HuH-7 (cell line): ENCODE data around the gene PSPN.
"Not testable (repeated sequence)": the region's sequence is repeated elsewhere in the genome, so short reads cannot be mapped to it uniquely, and the experiment has no call there.

Experiments
- DNase-seq: peaks from one replicate; pipeline ENCODE4 v3.0.0; 2011; ENCODE audit warnings: low spot score

PSPN gene

DNA sequence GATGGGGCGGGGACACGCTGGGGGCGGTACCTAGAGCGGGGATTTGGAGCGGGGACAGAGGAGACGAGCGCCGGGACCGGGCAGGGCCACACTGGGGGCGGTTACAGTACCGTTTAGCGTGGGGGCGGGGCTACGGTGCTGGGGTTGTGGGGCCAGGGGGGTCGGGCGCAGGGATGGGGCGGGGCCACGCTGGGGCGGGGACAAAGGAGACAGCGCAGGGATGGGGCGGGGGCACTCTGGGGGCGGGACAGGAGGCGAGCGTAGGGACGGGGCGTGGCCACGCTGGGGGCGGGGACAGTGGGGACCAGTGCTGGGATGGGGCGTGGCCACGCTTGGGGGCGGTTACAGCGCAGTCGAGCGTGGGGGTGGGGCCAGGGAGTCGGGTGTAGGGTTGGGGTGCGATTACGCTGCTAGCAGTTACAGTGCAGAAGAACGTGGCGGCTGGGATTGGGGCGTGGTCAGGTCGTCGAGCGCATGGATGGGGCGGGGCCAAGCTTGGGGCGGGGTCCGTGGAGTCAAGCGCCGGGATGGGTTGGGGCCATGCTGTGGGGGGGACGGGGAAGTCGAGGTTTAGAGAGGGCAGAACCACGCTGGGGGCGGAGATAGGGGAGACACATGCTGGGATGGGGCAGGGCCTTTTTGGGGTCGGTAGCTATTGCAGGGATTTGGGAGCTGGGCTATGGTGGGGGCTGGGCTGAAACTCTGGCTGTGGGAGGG, 2.5 kb downstream of the PSPN start:
- peak; percentile 91 for DNase-seq

DNA sequence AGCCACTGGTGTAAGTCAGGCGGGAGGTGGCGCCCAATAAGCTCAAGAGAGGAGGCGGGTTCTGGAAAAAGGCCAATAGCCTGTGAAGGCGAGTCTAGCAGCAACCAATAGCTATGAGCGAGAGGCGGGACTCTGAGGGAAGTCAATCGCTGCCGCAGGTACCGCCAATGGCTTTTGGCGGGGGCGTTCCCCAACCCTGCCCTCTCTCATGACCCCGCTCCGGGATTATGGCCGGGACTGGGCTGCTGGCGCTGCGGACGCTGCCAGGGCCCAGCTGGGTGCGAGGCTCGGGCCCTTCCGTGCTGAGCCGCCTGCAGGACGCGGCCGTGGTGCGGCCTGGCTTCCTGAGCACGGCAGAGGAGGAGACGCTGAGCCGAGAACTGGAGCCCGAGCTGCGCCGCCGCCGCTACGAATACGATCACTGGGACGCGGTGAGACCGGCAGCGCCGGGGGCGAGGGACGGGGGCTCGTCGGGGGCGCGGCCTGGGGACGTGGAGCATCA, 3.1 kb downstream of the PSPN start, which contains the start of gene ALKBH7:
TSS of gene ALKBH7 (plus strand) at position 201 of the 502 bp plus-strand sequence. CDS start at position 228, 27 bp downstream.
- DNase-seq = no peak

DNA sequence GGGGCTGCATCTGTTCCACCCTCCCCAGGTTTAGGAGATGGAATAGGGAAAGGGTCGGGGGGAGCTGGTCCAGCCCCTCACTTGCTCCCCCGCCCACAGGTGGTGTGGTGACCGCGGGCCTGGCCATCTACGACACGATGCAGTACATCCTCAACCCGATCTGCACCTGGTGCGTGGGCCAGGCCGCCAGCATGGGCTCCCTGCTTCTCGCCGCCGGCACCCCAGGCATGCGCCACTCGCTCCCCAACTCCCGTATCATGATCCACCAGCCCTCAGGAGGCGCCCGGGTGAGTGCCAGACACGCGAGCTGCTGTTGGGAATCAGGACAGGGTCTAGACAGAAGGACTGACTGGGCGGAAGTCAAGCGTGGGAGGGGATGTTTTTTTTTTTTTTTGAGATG, 11.4 kb downstream of the PSPN start:
- no peak for DNase-seq

DNA sequence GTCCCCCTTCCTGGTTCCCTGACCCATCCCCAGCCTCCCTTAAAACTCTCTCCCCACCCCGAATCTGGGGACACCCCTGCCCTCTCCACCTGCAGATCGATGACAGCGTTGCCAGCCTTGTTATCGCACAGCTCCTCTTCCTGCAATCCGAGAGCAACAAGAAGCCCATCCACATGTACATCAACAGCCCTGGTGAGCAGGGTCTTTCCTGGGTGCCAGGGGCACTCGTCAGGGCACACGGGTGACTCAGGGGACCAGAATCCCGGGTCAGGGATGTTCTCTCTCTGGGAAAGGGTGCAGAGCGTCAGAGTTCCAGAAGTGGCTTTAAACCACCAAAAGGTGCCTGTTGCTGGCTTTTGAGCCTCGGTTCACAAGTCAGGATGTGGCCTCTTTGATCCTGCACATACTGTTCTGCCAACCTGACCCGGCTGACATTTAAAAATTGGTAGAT, 13.4 kb downstream of the PSPN start:
- DNase-seq = no peak

DNA sequence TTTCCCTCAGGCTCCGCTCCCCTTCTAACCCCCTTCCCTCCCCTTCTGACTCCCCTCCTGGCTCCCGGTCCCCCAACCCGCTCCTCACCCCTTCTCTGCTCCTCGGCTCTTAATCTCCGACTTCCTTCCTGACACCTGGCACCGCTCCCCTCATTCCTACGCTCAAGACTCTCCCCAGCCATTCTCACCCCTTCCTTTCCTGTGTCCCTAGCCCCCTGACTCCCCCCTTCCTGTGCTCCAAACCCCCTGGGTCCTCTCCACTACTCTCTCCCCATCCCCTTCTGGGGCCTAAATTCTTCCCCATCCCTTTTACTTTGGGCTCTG, 13.7 kb downstream of the PSPN start:
- DNase-seq = no peak

DNA sequence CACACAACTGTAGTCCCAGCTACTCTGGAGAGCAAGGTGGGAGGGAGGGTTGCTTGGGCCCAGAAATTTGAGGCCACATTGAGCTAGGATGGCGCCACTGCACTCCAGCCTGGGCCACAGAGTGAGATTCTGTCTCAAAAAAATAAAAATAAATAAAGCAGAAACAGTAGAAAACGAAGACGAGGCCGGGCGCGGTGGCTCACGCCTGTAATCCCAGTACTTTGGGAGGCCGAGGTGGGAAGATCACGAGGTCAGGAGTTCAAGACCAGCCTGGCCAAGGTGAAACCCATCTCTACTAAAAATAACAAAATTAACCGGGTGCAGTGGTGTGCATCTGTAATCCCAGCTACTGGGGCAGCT, 14.9 kb downstream of the PSPN start:
- DNase-seq = not testable (repeated sequence)

DNA sequence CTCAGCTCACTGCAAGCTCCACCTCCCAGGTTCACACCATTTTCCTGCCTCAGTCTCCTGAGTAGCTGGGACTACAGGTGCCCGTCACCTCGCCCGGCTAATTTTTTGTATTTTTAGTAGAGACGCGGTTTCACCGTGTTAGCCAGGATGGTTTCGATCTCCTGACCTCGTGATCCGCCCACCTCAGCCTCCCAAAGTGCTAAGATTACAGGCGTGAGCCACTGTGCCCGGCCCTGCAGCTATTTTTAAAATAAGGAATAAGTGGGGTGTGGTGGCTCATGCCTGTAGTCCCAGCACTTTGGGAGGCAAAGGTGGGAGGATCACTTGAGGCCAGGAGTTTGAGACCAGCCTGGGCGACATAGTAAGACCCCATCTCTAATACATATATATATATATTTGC, 15.3 kb downstream of the PSPN start:
- DNase-seq = not testable (repeated sequence)

DNA sequence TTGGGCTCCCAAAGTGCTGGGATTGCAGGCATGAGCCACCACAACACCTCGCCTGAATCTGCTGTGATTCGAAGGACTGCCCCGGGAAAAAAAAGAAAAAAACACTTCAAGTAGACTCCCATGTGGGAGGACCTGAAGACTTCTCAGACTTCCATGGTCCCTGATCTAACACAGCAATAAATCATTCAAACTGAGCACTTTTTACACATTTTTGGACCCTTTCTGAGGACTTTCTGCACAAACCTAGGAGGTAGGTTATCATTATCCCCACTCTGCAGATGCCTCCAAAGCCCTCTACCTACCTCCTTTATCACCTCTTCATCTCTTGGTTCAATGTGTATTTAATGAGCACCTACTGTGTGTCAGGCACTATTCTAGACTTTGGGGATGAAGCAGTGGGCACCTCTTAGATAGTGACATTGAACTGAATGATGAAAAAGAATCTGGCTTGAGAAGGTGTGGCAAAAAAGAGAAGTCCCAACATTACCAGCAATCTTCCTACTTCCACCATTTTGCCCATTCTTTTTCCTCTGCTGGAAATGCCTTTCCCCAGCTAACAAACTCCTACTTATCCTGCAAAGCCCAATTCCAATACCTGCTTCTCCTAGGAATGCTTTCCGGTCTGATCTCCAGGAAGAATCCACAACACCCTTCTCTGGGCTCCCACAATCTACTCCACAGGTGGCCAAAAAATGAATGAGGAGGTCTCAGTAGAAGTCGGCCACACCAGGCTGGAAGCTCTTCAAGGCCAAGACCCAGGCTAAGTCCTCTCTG, 16.0 kb downstream of the PSPN start:
- no peak for DNase-seq

DNA sequence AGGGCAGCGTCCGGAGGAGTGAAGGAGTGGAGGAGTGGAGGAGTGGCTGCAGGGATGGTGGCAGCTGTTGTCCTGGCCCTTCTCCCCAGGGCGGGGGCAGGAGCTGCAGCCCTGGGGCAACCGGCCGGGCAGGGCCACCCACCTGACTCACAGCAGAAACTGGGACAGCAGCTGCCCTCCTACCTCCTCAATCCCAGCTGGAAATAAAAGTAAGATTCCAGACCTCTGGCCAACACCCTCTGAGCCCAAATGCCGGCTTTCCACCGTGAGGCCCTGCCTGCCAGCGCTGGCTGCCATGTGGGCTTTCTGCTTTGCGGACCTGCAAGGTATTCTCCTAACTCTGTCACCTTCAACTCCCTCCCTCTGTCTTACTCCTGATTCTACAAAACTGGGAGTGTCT, 17.7 kb downstream of the PSPN start:
- no peak for DNase-seq

DNA sequence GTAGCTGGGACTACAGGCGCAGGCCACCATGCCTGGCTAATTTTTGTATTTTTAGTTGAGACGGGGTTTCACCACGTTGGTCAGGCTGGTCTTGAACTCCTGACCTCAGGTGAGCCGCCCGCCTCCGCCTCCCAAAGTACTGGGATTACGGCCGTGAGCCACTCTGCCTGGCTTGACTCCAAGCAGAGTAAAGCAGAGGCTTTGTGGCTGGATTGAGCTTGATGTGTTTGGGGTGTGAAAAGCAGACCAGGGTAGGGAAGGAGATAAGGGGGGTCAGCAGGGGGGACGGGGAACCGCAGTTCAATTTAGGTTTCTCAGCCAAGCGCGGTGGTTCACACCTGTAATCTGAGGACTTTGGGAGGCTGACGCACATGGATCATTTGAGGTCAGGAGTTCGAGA, 18.6 kb downstream of the PSPN start:
- DNase-seq = no peak

DNA sequence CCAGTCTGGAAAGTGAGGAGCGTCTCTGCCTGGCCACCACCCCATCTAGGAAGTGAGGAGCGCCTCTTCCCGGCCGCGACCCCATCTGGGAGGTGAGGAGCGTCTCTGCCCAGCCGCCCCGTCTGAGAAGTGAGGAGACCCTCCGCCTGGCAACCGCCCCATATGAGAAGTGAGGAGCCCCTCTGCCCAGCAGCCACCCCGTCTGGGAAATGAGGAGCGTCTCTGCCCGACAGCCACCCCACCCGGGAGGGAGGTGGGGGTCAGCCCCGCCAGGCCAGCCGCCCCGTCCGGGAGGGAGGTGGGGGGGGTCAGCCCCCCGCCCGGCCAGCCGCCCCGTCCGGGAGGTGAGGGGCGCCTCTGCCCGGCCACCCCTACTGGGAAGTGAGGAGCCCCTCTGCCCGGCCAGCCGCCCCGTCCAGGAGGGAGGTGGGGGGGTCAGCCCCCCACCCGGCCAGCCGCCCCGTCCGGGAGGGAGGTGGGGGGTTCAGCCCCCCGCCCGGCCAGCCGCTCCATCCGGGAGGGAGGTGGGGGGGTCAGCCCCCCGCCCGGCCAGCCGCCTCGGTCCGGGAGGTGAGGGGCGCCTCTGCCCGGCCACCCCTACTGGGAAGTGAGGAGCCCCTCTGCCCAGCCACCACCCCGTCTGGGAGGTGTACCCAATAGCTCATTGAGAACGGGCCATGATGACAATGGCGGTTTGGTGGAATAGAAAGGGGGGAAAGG, 20.3 kb downstream of the PSPN start:
- not testable (repeated sequence) for DNase-seq

DNA sequence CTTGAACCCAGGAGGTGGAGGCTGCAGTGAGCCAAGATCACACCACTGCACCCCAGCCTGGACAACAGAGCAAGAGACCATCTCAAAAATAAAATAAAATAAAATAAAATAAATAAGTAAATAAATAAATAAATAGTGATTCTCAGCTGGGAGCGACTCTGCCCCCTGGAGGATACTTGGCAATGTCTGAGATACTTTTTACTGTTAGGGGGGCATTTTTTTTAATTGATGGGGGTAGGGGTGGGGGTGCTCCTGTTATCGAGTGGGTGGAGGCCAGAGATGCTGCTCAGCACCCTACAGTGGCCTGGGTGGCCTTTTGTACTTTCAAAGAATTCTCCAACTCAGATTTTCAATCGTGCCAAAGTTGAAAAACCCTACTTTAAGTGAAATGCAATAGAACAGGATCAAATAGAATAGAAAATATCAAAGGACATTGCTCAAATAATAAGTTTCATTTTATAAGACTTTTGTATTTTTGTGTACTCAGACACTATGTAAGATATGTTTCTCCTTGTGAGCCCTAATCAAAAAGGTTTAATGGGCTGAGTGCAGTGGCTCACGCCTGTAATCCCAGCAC, 21.5 kb downstream of the PSPN start:
- no peak for DNase-seq

DNA sequence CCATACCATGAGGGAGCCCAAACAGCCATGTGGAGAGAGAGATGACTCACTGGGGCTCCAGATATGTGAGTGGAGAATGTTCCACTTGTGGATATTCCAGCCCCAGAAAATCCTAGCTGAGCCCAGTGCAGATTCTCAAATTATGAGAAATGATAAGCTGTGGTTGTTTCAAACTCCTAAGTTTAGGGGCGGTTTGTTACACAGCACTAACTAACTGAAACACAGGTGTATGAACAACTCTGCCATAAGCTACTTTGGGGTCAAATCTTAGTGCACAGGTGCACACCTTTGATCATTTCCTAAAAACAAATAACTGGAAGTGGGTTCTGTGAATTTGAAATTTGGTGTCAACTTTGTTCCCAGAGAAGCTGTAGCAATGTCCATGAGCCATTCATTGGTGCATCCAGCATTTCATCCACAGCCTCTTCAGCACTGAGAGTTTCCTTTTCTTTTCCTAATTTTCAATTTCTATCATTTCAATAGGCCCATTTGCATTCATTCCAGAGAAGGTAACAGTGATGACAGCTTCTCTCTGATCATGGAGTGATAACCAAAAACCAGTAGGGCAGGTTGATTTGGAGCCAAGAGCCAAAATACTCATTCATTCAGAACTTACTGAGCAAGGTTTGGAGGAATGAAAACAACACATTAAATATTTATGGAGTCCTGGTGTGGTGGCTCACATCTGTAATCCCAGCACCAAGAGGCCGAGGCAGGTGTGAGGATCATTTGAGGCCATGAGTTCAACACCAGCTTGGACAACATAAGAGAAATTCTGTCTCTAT, 23.2 kb downstream of the PSPN start:
- no peak for DNase-seq

DNA sequence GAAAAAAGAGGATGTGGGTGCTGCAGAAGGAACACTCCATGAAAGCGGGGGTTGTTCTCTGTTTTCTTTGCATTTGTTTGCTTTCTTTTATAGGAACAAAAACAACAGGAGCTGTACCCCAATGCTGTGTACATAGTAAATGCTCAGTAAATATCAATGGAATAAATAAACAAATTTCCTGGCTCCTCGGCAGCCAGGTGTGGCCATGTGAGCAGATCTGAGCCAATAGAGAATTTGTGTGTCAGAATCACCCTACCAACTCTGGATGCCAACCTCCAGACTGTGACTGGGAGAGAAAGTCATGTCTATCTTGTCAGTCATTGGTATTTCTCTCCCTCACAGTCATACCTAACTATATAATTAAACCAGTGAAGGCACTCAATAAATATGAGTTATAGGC, 25.0 kb downstream of the PSPN start:
- DNase-seq = no peak

DNA sequence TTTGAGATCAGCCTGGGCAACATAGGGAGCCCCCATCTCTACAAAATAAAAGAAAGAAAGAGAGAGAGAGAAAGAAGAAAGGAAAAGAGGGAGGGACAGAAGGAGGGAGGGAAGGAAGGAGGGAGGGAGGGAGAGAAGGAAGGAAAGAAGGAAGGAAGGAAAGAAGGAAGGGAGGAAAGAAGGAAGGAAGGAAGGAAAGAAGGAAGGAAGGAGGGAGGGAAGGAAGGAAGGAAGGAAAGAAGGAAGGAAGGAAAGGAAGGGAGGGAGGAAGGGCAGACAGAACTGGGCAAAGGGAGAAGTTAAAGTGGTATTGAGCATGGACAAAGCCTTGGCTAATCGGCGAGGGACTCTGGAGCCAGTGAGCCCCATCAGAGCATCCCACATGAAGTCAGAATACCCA, 26.5 kb downstream of the PSPN start:
- not testable (repeated sequence) for DNase-seq

DNA sequence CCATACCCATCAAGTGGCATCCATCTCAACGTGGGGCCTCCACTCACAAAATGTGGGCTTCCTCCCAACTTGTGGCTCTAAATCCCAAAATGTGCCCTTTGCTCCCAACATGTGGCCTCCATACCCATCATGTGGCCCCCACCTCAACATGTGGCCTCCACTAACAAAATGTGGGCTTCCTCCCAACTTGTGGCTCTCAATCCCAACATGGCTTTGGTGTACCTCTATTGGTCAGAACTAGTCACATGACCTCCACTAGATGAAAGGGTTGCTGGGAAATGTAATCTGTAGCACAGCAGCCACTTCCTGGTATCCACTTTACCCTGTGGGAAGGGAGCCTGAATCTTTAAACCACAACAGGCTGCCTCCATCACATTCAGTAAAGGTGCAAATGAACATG, 32.3 kb downstream of the PSPN start:
- DNase-seq = no peak

DNA sequence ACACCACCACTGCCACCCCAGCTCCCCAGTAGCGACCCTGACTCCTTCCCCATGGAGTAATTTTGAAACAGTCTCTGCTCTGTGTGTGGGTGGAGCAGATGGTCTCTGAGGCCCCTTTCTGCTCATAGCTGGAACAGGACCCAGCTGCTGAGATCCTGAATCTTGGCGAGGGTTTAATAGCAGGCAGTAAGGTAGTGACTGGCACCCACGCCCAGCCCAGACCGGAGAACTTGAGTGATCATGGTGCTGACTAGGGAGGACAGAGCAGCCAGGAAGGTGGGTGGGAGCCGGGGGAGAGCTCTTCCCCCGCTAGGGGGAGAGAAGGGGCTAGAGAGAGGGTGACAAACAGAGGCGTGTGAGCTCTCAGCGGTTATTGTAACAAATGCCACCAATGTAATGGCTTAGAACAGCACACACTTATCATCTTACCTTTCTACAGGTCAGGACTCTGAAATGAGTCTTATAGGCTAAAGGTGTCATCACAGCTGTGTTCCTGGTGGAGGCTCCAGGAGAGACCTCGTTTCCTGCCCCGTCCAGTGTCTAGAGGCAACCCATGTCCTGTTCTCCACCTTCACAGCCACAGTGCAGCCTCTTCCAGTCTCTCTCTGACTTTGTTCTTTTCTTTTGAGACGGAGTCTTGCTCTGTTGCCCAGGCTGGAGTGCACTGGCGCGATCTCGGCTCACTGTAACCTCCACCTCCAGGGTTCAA, 35.1 kb downstream of the PSPN start:
- no peak for DNase-seq

DNA sequence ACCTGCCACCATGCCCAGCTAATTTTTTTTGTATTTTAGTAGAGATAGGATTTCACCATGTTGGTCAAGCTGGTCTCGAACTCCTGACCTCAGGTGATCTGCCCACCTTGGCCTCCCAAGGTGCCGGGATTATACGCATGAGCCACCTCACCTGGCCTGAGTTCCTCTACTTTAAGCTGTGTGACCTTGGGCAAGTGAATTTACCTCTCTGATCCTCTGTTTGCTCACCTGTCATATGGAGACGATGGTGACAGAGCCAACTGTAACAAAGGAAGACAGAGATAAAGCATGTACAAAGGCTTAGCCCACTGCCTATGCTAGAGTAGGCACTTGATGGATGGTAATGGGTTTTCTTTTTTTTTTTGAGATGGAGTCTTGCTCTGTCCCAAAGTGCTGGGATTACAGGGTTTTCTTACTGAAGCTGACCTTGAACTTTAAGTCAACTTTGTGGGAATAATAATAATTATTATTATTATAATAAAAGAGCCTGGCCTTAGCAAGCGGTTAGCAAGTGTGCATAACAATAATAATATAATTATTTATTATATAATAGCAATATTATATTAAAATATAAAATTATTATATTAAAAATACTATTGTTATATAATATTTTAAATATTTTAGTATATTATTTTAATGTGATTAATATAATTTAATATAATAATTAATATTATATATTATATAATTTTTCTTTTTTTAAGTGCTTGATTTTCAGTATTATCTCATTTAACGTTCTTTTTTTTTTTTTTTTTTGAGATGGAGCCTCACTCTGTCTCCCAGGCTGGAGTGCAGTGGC, 41.0 kb downstream of the PSPN start:
- DNase-seq = no peak

DNA sequence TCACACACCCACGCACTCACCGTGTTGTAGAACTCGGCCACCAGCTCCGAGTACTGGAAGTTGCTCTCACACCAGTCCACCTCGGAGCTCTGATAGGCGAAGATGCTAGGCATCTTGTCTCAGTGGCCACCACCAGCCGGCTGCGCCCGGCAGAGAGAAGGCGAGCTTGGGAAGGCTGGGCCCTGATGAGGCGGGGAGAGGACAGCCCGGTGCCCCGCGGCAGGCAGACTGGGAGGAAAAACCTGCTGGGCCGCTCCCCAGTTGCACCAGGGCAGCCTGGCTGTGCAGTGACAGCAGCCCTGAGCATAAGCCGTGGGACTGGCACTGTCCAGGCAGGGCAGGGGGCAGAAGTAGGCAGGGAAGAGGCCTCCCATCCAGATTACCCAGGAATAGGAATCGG, 42.3 kb downstream of the PSPN start, which contains the start of gene ACER1:
TSS of gene ACER1 (minus strand) at position 174 of the 400 bp plus-strand sequence. CDS start at position 113, 61 bp downstream.
- no peak for DNase-seq

DNA sequence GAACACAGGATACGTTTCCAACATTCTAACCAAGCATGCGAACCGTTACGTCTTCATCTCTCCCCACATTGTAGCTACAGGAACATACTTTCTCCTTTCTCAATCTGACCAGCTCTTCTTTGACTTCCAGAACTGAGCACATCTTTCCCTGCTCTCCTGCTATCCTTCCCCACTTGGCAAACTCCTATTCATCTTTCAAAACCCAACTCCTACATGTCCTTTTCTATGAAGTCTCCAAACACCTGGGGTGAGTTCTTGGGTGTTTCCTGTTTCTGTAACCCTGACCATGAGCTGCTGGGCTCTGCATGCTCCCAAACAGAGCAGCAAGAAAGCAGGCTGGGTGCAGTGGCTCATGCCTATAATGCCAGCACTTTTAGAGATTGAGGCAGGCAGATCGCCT, 48.9 kb downstream of the PSPN start:
- no peak for DNase-seq
